IMR-90 (cell line): ENCODE results near the gene PCGF2. TPM values are rescaled to one million over a fixed set of nuclear protein-coding genes. Genes with fewer than 3 reads are reported as not detected.

Experiments used
- ATAC-seq: fragments of 200-7000 bp; cut with Tn5 transposase; 2 replicates; pipeline ENCODE4 v1.9.1; 2020; ENCODE audit warnings: low read depth, mild to moderate bottlenecking, moderate library complexity
- BruUV-seq: library from RNA; stranded (reverse); fragments of 400-500 nt; replicated peaks from 2 replicates; lab custom pipeline; 2021; lab: Mats Ljungman, UMichigan
- CTCF ChIA-PET: fragments of 300-600 bp; formaldehyde crosslinking; extraction: SDS; loops from one replicate; lab custom pipeline; 2021; ENCODE audit warnings: antibody characterized with exemption; lab: Yijun Ruan, JAX
- POLR2A ChIA-PET: fragments of 300-600 bp; sonication (Branson Sonifier 250); formaldehyde crosslinking; loops from one replicate; lab custom pipeline; 2022; ENCODE audit warnings: antibody characterized with exemption; ENCODE audit not compliant: unreplicated experiment; lab: Charles Lee
- DNase-seq: peaks from one replicate; pipeline ENCODE4 v3.0.0; 2013
- H2AFZ ChIP-seq: replicated peaks from 2 replicates; pipeline ENCODE3; 2013; ENCODE audit warnings: low read length, mild to moderate bottlenecking; ENCODE audit not compliant: poor library complexity
- H2AK5ac ChIP-seq: 2 replicates; pipeline ENCODE4 v1.6.1; 2013; ENCODE audit warnings: low read depth, low read length, inconsistent platforms
- H2AK9ac ChIP-seq: replicated peaks from 2 replicates; pipeline ENCODE3; 2013; ENCODE audit warnings: mild to moderate bottlenecking, low read depth, low read length, moderate library complexity; ENCODE audit not compliant: poor library complexity
- H2BK120ac ChIP-seq: 2 replicates; pipeline ENCODE4 v1.6.1; 2013; ENCODE audit warnings: low read depth, low read length, inconsistent platforms
- H2BK15ac ChIP-seq: 3 replicates; pipeline ENCODE4 v1.6.1; 2013; ENCODE audit warnings: low read depth, low read length, inconsistent platforms
- H2BK20ac ChIP-seq: 2 replicates; pipeline ENCODE4 v1.6.1; 2013; ENCODE audit warnings: low read depth, mild to moderate bottlenecking, inconsistent platforms, low read length, moderate library complexity
- H2BK5ac ChIP-seq: 2 replicates; pipeline ENCODE4 v1.6.1; 2013; ENCODE audit warnings: mild to moderate bottlenecking, low read depth, low read length, inconsistent platforms; ENCODE audit not compliant: poor library complexity, severe bottlenecking
- H3K14ac ChIP-seq: replicated peaks from 2 replicates; pipeline ENCODE4 v1.6.1; 2013; ENCODE audit warnings: low read depth, low read length, inconsistent platforms
- H3K18ac ChIP-seq: 2 replicates; pipeline ENCODE4 v1.6.1; 2013; ENCODE audit warnings: low read depth, low read length, control low read depth
- H3K23ac ChIP-seq: 2 replicates; pipeline ENCODE4 v1.6.1; 2013; ENCODE audit warnings: low read depth, low read length, inconsistent platforms
- H3K27ac ChIP-seq: 2 replicates; pipeline ENCODE4 v1.5.1; 2013; ENCODE audit warnings: mild to moderate bottlenecking, control low read depth, low read length; ENCODE audit not compliant: insufficient read depth
- H3K27me3 ChIP-seq: 2 replicates; pipeline ENCODE4 v1.6.1; 2013; ENCODE audit warnings: low read length; ENCODE audit not compliant: control insufficient read depth, insufficient read depth
- H3K36me3 ChIP-seq: 2 replicates; pipeline ENCODE4 v1.6.1; 2013; ENCODE audit warnings: low read length, mixed read lengths; ENCODE audit not compliant: control insufficient read depth, insufficient read depth
- H3K4ac ChIP-seq: 2 replicates; pipeline ENCODE4 v1.6.1; 2013; ENCODE audit warnings: low read depth, low read length, inconsistent platforms
- H3K4me1 ChIP-seq: 2 replicates; pipeline ENCODE4 v1.6.1; 2013; ENCODE audit warnings: low read length, mixed read lengths; ENCODE audit not compliant: control insufficient read depth, insufficient read depth
- H3K4me2 ChIP-seq: 2 replicates; pipeline ENCODE4 v1.6.1; 2013; ENCODE audit warnings: low read depth, mild to moderate bottlenecking, control low read depth, low read length, moderate library complexity
- H3K4me3 ChIP-seq: 2 replicates; pipeline ENCODE4 v1.5.1; 2013; ENCODE audit warnings: low read depth, mild to moderate bottlenecking, control low read depth, low read length, moderate library complexity; ENCODE audit not compliant: insufficient read depth
- H3K56ac ChIP-seq: 2 replicates; pipeline ENCODE4 v1.6.1; 2013; ENCODE audit warnings: low read length, inconsistent platforms; ENCODE audit not compliant: insufficient read depth; ENCODE audit errors: extremely low read depth
- H3K79me1 ChIP-seq, 2 experiments: 2 replicates each; pipeline ENCODE4 v1.6.1; 2013; ENCODE audit warnings: low read length in 2 of 2, inconsistent platforms in 1 of 2, low read depth in 1 of 2
- H3K9ac ChIP-seq: 2 replicates; pipeline ENCODE4 v1.6.1; 2013; ENCODE audit warnings: low read depth, low read length, control low read depth
- H3K9me1 ChIP-seq: 2 replicates; pipeline ENCODE4 v1.6.1; 2013; ENCODE audit warnings: low read length, inconsistent platforms; ENCODE audit not compliant: insufficient read depth
- H3K9me3 ChIP-seq: 2 replicates; pipeline ENCODE4 v1.6.1; 2013; ENCODE audit warnings: low read length; ENCODE audit not compliant: control insufficient read depth, insufficient read depth
- H4K20me1 ChIP-seq: 2 replicates; pipeline ENCODE4 v1.6.1; 2013; ENCODE audit warnings: low read length, inconsistent platforms; ENCODE audit not compliant: insufficient read depth
- H4K5ac ChIP-seq: 2 replicates; pipeline ENCODE4 v1.6.1; 2013; ENCODE audit warnings: mild to moderate bottlenecking, low read depth, low read length, control low read depth
- H4K8ac ChIP-seq, 2 experiments: 2 replicates each; pipeline ENCODE4 v1.6.1; 2013; ENCODE audit warnings: low read depth in 2 of 2, low read length in 2 of 2, control low read depth in 1 of 2, inconsistent platforms in 1 of 2
- H4K91ac ChIP-seq: 2 replicates; pipeline ENCODE4 v1.6.1; 2013; ENCODE audit warnings: low read depth, low read length, inconsistent platforms; ENCODE audit not compliant: insufficient read depth
- BHLHE40 ChIP-seq: fragments of 150-350 bp; IDR thresholded peaks from 2 replicates; pipeline ENCODE4 v1.6.1; 2016; ENCODE audit warnings: mild to moderate bottlenecking, low read depth, low read length
- CEBPB ChIP-seq: IDR thresholded peaks from 2 replicates; pipeline ENCODE4 v1.6.1; 2012; ENCODE audit warnings: low read depth, low read length, improper control_type of control experiment
- CHD1 ChIP-seq: IDR thresholded peaks from 2 replicates; pipeline ENCODE4 v1.6.1; 2012; ENCODE audit warnings: low read depth, low read length, improper control_type of control experiment
- FOS ChIP-seq: fragments of 150-350 bp; IDR thresholded peaks from 2 replicates; pipeline ENCODE4 v1.6.1; 2016; ENCODE audit warnings: low read depth, low read length
- MAZ ChIP-seq: IDR thresholded peaks from 2 replicates; pipeline ENCODE4 v1.6.1; 2012; ENCODE audit warnings: low read depth, mild to moderate bottlenecking, low read length, improper control_type of control experiment, moderate library complexity, borderline replicate concordance
- NFE2L2 ChIP-seq: fragments of 150-350 bp; IDR thresholded peaks from 2 replicates; pipeline ENCODE4 v1.6.1; 2016; ENCODE audit warnings: low read depth, mild to moderate bottlenecking, low read length
- RAD21 ChIP-seq: IDR thresholded peaks from 2 replicates; pipeline ENCODE4 v1.6.1; 2012; ENCODE audit warnings: low read length, improper control_type of control experiment
- RFX5 ChIP-seq: IDR thresholded peaks from 2 replicates; pipeline ENCODE4 v1.8.0; 2012; ENCODE audit warnings: low read depth, mild to moderate bottlenecking, low read length, moderate library complexity
- USF2 ChIP-seq: fragments of 150-350 bp; IDR thresholded peaks from 2 replicates; pipeline ENCODE4 v1.6.1; 2017; ENCODE audit warnings: mild to moderate bottlenecking, antibody characterized with exemption, low read length, low read depth
- WGBS, 2 experiments: methylation state at CpG; one replicate each; pipeline versions ENCODE4 v1.1.5 to v1.1.7; 2013; ENCODE audit warnings: missing lambda C conversion rate in 2 of 2; ENCODE audit not compliant: insufficient read length in 1 of 2; ENCODE audit errors: extremely low coverage in 2 of 2; 5-methylcytosine and 5-hydroxymethylcytosine counted together
- dilution Hi-C: fragments of 300-500 bp; cut with HindIII; formaldehyde crosslinking; loops from one replicate; pipeline ENCODE4 v1.14.3; 2018; ENCODE audit warnings: low sequenced_read_pairs; ENCODE audit not compliant: unreplicated experiment
- in situ Hi-C: fragments of 300-500 bp; cut with MboI; formaldehyde crosslinking; loops from 3 replicates; pipeline ENCODE4 v1.14.3; 2019; ENCODE audit warnings: low sequenced_read_pairs, inconsistent platforms, mixed read lengths
- intact Hi-C: fragments of 100-400 bp; cut with micrococcal nuclease; formaldehyde crosslinking; loops from 2 replicates; pipeline ENCODE4 v1.10.0; 2022
- polyA plus RNA-seq, 3 experiments: library from polyadenylated mRNA; depleted of rRNA; stranded (reverse); fragments of >200 nt; gene quantifications; 2 replicates each; pipeline ENCODE4 v1.2.3, GENCODE V29; 2012; ENCODE audit warnings: low replicate concordance in 1 of 3
- total RNA-seq: library from RNA; depleted of rRNA; stranded (reverse); fragments of >200 nt; gene quantifications from 2 replicates; pipeline ENCODE4 v1.2.3, GENCODE V29; 2012
- TF ChIP-seq, protein P1 (sequence below): fragments of 150-350 bp; IDR thresholded peaks from 2 replicates; pipeline ENCODE4 v1.6.1; 2016; ENCODE audit warnings: low read depth, mild to moderate bottlenecking, low read length, moderate library complexity, borderline replicate concordance

The PCGF2 gene
- total and polyA plus RNA-seq, 2 of the 4 experiments (the other 2 are of a cell fraction): 1.1 to 18.2 TPM

DNA sequence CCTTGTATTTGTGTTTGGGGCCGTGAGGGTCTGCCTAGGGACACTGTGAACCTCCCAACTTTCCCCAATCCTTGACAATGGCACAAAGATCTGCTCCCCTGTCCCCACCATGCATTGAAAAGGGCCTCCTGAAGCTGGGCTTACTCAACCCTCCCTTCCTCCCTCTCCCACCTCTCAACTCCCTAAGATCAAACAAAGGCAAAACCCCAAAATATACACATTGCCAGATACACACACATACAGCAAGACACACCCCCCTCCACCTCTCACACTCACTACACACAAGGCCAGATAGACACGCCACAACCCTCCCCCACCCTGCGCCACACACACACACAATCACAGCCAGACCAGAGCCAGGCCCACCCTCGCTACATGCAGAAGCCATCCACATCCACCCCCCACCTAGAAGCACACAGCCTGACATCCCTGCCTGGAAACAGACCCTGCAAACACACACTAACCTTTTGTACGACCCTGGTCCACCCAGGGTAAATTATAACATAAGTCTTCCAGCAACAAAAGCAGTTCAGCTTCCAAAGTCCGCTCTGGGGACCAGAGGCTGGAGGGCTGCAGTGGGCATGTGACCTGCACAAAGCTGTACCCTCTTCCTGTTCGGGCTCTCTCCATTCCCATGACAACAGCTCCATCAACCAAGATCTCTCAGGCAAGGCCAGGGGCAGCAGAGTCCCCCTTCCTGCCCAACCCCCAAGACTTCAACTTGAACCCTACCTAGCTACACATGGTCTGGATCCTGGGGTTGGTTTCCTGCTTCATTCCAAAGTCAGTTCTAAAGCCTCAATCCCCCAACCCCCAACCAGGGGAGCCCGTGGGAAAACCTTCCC, 1.9 kb downstream of the PCGF2 start:
- Histone ChIP-seq H2AK5ac (peak overlapping the region; percentile 61; the same call in 1 of the 2 replicates), H3K27ac (no peak overlapping the region), H2BK20ac (no peak overlapping the region), H3K23ac (peak overlapping the region; percentile 13; the same call in 1 of the 2 replicates), H3K79me1 (peaks cover 5 to 60% of the 10 kb centered on the region in 2 experiments), H3K4me2 (peak overlapping the region; percentile 95), H2BK15ac (no peak overlapping the region), H4K8ac (no peak overlapping the region), H3K4ac (no peak overlapping the region), H4K20me1 (peaks cover 59% of the 10 kb centered on the region), H3K9me1 (peaks cover 22% of the 10 kb centered on the region), H3K18ac (no peak overlapping the region), H2BK120ac (no peak overlapping the region), H3K14ac (0 out of 2 replicates have a peak overlapping the region, but pooled peaks have one; percentile 3), H3K9ac (peak overlapping the region; percentile 65), H3K27me3 (no peaks in the 10 kb centered on the region), H2AK9ac (peak overlapping the region; percentile 73), H2BK5ac (no peak overlapping the region), H3K4me1 (peaks cover 25% of the 10 kb centered on the region), H3K56ac (no peak overlapping the region), H3K9me3 (no peaks in the 10 kb centered on the region), H4K5ac (no peak overlapping the region), H3K36me3 (no peaks in the 10 kb centered on the region), H3K4me3 (peak overlapping the region; percentile 91), H4K91ac (no peak overlapping the region), H2AFZ (no peak overlapping the region)
- ChIA-PET POLR2A (no interaction called here), CTCF (interaction anchor here (0.6 kb wide), 1 partner anchor 69 kb away, joined by 3 read pairs; no protein-coding TSS in a partner anchor)
- 50% methylated on average over 2 of the region's 8 CpGs; no CpG with 5 or more reads in 1 of the 2 experiments for WGBS, 2 experiments
- in situ Hi-C loops: no loop called here
- DNase-seq (no peak), ATAC-seq (no peak)
- TF ChIP-seq, protein P1, sequence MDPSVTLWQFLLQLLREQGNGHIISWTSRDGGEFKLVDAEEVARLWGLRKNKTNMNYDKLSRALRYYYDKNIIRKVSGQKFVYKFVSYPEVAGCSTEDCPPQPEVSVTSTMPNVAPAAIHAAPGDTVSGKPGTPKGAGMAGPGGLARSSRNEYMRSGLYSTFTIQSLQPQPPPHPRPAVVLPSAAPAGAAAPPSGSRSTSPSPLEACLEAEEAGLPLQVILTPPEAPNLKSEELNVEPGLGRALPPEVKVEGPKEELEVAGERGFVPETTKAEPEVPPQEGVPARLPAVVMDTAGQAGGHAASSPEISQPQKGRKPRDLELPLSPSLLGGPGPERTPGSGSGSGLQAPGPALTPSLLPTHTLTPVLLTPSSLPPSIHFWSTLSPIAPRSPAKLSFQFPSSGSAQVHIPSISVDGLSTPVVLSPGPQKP: no peak
- TF ChIP-seq BHLHE40 (no peak), RFX5 (no peak), FOS (no peak), CEBPB (no peak), NFE2L2 (no peak), RAD21 (no peak), CHD1 (no peak), USF2 (peak; percentile 49; the same call in 1 of the 2 replicates), MAZ (0 out of 2 replicates have a peak, but pooled peaks have one; percentile 4)
- BruUV-seq: TSS peak; percentile 24
- intact Hi-C loops: no loop called here
- dilution Hi-C loops: no loop called here
